Activated naive CD4-positive, alpha-beta T cell treated with anti-CD3 and anti-CD28 coated beads, Interleukin-2, amount 50 U/mL, for 72 hours (primary cell): Measurements from ENCODE around the gene ANKS6. TPM values are rescaled to one million over a fixed set of nuclear protein-coding genes. Genes with fewer than 3 reads are reported as not detected.
A peak's percentile ranks its signal among the peaks of the same experiment; 100 is the strongest.

ENCODE experiments used
- ATAC-seq, 2 donors: fragments of 150-1000 bp; cut with Tn5 transposase; 2 replicates each; pipeline ENCODE4 v1.10.0; 2021; ENCODE audit warnings: mild to moderate bottlenecking in 2 of 2, moderate library complexity in 2 of 2
- DNase-seq, 2 donors: peaks; one replicate each; pipeline ENCODE4 v3.0.0; 2021 to 2022; ENCODE audit warnings: low spot score in 2 of 2
- H3K27ac Mint-ChIP-seq, 2 donors: one replicate each; pipeline ENCODE4 v1.8.0; 2022; ENCODE audit warnings: mild to moderate bottlenecking in 2 of 2, mixed read lengths in 2 of 2
- H3K36me3 Mint-ChIP-seq, 2 donors: one replicate each; pipeline ENCODE4 v1.8.0; 2022; ENCODE audit warnings: mixed read lengths in 2 of 2
- H3K9me3 Mint-ChIP-seq, 2 donors: one replicate each; pipeline ENCODE4 v1.8.0; 2022; ENCODE audit warnings: mixed read lengths in 2 of 2
- total RNA-seq, 2 donors: library from RNA; stranded (reverse); gene quantifications; one replicate each; pipeline ENCODE4 v1.2.3, GENCODE V29; 2022

Gene ANKS6
- total RNA-seq, 2 donors from 2014 or later = 9.8 to 18.6 TPM

DNA sequence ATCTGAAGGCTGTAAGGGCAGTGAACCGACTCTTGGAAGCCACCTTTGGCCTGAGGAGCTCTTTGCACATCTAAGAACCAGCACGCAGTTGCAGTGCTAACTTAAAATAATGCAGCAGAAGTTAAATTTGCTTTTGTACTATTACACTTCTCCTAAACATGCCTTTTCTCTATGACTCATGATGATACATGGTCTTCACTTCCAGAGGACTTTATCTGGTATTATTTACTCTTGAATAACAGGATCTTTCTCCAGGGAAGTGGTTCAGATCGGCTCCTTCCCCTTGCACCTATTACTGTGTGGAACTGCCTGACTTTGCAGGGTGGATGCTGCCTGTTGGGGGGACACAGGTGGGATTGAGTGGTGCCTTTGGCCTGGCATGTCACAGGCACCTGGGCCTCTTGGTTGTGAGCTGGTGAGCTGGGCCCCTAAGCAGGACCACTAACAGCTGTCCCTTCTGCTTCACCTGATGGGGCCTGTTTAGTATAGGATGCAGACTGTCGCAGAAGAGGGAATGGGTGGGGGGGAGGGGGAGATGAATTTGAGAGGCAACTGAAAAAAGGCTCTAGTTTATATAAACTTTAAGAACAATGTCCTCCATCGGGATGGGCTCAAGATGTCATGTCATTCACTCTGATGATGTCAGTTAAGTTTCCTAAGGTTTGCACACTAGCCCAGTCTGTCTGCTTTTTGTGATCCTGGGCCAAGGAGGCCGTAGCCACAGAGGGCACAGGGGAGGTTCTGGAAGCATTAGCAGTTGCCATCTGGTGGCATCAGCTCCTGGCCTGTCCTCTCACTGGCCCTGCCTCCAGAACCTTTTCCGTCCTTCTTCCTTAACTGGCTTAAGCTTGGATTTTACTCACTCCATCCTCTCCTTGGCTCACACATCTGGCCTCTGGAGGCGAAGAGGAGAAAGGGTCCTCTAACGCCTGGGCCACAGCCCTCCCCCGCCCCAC lies 53.8 kb downstream of the ANKS6 start:
- H3K9me3 Mint-ChIP-seq = peaks cover 8 to 9% of the 10 kb centered on the region in 2 donors
- no peak for ATAC-seq

DNA sequence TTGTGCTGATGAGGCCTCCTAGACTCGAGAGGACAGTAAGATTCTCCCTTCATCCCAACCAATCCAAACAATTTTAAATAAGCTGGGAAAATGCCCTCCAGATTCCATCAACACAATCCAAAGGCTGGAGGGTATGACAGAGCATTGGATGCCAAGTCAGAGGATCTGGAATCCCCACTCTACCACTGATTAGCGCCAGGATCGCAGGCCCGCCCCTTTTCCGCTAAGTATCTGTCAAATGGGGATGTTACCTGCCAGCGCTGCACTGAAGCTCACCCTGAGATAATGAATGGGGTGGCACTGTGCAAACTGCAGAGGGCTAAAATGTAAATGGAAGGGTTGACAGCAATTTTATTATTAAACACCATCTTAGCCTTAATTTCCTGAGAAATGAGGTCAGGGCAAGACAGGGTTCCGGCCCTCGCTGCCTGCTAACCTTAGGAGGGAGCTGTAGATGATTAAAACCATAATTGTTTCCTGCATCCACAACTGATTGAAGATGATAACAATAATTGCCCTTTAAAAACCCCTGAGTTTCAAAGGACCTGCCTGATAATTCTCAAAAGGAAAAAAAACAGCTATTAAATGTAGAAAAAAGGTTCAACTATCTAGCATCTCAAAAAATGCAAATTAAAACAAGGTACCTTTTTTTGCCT lies 56.0 kb downstream of the ANKS6 start:
- no peak overlapping the region for H3K27ac Mint-ChIP-seq
- ATAC-seq (no peak), DNase-seq (no peak)
- H3K36me3 Mint-ChIP-seq = peaks cover 22 to 33% of the 10 kb centered on the region in 2 donors
- peaks cover 8 to 9% of the 10 kb centered on the region in 2 donors for H3K9me3 Mint-ChIP-seq

More for the DNA sequence above, 53.8 kb downstream of the ANKS6 start:
- H3K27ac Mint-ChIP-seq = no peak overlapping the region
- no peak for DNase-seq
- H3K36me3 Mint-ChIP-seq = peaks cover 19 to 26% of the 10 kb centered on the region in 2 donors

- DNase-seq = no peak
- no peak overlapping the region for H3K27ac Mint-ChIP-seq
- ATAC-seq = no peak
- peaks cover 22 to 23% of the 10 kb centered on the region in 2 donors for H3K36me3 Mint-ChIP-seq
- peaks cover 8 to 9% of the 10 kb centered on the region in 2 donors for H3K9me3 Mint-ChIP-seq
Observed at GRCh38 chr9:98738741-98739140, 57.6 kb downstream of the ANKS6 start.

DNA sequence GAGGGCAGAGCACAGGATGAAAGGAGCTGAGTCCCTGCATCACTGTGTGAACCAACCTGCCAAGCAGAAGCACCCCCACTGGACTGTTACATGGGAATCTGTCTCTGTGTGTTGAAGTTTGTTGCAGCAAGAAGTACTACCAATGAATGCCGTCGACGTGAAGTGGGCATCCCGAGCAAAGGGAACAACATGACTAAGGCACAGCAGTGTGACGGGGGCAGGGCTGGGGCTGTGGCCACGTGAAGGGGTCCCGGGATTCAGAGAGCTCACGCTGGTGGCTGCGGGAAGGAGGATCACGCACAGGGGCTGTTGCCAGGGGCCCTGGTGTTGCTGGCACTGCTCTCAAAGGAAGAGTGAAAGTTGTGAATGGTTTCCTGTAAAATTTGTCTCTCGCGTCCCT lies 60.1 kb downstream of the ANKS6 start:
- no peak for ATAC-seq
- DNase-seq = no peak
- Mint-ChIP-seq H3K36me3 (peaks cover 22 to 23% of the 10 kb centered on the region in 2 donors), H3K27ac (peak overlapping the region in 1 of 2 donors; percentile 26), H3K9me3 (peaks cover 8 to 9% of the 10 kb centered on the region in 2 donors)

DNA sequence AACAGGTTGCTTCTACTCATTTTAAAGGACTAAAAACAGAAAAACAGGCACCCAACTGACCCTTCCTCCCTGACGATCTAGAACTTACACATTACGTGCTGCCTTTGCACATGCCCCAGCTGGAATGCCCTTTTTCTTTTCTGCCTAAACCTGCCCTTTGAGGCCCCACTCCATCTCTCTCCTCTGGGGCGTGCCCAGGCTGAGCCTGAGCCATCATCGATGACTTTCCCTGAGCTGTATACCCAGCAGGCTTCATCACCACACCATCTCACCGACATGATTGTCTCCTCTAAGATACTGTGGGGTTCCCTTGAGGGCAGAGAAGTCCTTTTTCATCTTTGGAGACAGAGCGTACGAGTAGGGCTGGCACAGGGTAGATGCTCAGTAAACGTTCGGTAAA lies 63.6 kb downstream of the ANKS6 start:
- no peak for DNase-seq
- Mint-ChIP-seq H3K9me3 (no peaks in the 10 kb centered on the region), H3K36me3 (peaks cover 5 to 7% of the 10 kb centered on the region in 2 donors), H3K27ac (no peak overlapping the region)
- ATAC-seq = no peak

GRCh38 chr9:98732091-98732490 lies 64.3 kb downstream of the ANKS6 start:
- H3K27ac Mint-ChIP-seq = no peak overlapping the region
- no peaks in the 10 kb centered on the region for H3K9me3 Mint-ChIP-seq
- no peak for DNase-seq
- peaks cover 0 to 7% of the 10 kb centered on the region in 2 donors for H3K36me3 Mint-ChIP-seq
- ATAC-seq = no peak

GRCh38 chr9:98730871-98731270 lies 65.5 kb downstream of the ANKS6 start:
- no peak overlapping the region for H3K27ac Mint-ChIP-seq
- peaks cover 0 to 3% of the 10 kb centered on the region in 2 donors for H3K36me3 Mint-ChIP-seq
- no peaks in the 10 kb centered on the region for H3K9me3 Mint-ChIP-seq
- ATAC-seq = no peak
- no peak for DNase-seq

DNA sequence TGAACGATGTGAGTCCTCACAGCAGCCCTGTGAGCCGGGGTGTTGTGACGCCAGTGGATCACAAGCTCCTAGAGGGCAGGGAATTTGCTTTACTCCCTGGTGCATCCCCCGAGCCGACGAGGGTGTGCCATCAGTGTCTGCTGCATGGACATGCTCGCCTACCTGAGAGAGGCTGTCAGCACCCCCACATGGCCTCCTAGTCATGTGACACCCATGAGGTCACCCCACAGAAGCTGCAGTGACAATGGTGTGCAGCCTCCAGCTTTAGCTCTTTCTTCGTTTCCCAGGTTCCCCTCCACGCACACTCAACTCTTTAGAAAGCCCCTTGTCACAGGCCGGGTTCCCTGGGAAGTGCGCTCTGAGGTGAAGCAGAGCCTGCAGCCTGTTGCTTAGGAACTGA lies 67.9 kb downstream of the ANKS6 start:
- Mint-ChIP-seq H3K36me3 (peaks cover 0 to 5% of the 10 kb centered on the region in 2 donors), H3K9me3 (peaks cover 0 to 4% of the 10 kb centered on the region in 2 donors), H3K27ac (no peak overlapping the region)
- no peak for DNase-seq
- no peak for ATAC-seq

GRCh38 chr9:98727428-98727827 lies 68.9 kb downstream of the ANKS6 start:
- Mint-ChIP-seq H3K36me3 (peaks cover 0 to 5% of the 10 kb centered on the region in 2 donors), H3K27ac (no peak overlapping the region), H3K9me3 (peaks cover 0 to 4% of the 10 kb centered on the region in 2 donors)
- DNase-seq = no peak
- no peak for ATAC-seq

GRCh38 chr9:98726735-98727134 lies 69.6 kb downstream of the ANKS6 start:
- Mint-ChIP-seq H3K36me3 (peaks cover 0 to 5% of the 10 kb centered on the region in 2 donors), H3K9me3 (peaks cover 0 to 4% of the 10 kb centered on the region in 2 donors), H3K27ac (no peak overlapping the region)
- ATAC-seq (no peak), DNase-seq (no peak)

GRCh38 chr9:98724810-98725530 lies 71.4 kb downstream of the ANKS6 start:
- peaks cover 0 to 4% of the 10 kb centered on the region in 2 donors for H3K9me3 Mint-ChIP-seq
- ATAC-seq = no peak
- peaks cover 0 to 5% of the 10 kb centered on the region in 2 donors for H3K36me3 Mint-ChIP-seq
- no peak for DNase-seq
- no peak overlapping the region for H3K27ac Mint-ChIP-seq

DNA sequence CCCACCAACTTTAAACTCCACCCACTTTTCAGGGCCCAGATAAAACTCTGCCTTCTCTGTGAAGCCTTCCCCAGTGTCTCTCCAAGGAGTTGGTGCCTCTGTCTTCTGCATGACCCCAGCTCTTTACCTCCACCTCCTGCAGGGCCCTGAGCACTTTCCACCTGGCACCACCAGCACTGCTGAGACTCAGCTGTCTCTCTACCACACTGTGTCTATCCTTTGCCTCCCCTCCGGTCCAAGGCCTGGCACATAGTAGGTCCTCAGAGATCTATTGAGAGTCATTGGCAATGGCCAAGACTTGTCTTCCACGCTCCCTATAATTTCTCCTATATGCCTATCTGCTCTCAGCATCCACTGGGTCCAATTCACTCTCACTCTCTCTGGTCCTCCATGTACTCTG lies 74.7 kb downstream of the ANKS6 start:
- H3K9me3 Mint-ChIP-seq = peaks cover 0 to 4% of the 10 kb centered on the region in 2 donors
- H3K27ac Mint-ChIP-seq = no peak overlapping the region
- DNase-seq (no peak), ATAC-seq (no peak)
- H3K36me3 Mint-ChIP-seq = peaks cover 0 to 5% of the 10 kb centered on the region in 2 donors

DNA sequence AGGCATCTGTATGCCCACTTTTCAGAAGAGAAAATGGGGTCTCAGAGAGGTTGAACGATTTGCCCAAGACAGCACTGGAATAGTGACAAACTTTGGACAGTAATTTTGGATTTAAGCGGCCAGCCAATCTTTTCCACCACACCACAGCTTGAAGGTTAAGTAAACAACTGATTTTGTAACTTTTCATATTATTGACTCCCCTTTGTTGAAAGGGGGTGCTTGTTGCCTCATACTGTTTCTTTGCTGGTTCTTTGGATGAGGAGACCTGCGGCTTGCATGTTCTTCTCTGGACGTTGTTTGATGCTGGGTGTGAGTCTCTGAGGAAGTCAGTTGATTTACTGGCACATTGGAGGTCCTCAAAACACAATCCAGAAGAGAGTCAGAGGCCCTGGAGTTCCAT lies 76.0 kb downstream of the ANKS6 start:
- Mint-ChIP-seq H3K27ac (no peak overlapping the region), H3K9me3 (peaks cover 0 to 4% of the 10 kb centered on the region in 2 donors), H3K36me3 (peaks cover 0 to 5% of the 10 kb centered on the region in 2 donors)
- DNase-seq (no peak), ATAC-seq (no peak)

DNA sequence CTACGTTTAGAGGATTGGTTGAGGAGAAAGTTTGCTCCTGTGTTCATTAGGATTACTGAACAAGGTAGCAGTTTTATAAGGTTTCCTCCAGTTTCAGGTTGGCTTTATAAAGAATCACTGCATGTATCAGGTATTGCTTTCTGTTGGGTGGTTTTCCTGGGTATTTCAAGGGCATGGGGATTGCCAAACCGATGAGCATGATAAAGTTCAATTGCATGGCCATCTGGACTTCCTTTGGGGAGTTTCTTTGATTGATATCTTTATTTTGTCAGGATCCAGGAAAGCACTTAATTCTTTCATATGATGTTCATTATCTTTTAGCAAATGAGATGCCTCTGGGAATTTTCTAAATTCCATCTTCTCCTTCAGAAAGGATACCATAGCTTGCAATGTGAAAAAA lies 77.3 kb downstream of the ANKS6 start:
- no peak for DNase-seq
- Mint-ChIP-seq H3K27ac (no peak overlapping the region), H3K36me3 (peaks cover 0 to 1% of the 10 kb centered on the region in 2 donors), H3K9me3 (peaks cover 0 to under 1% of the 10 kb centered on the region in 2 donors)
- ATAC-seq = no peak

- H3K9me3 Mint-ChIP-seq = no peaks in the 10 kb centered on the region
- DNase-seq (no peak), ATAC-seq (no peak)
- H3K27ac Mint-ChIP-seq = no peak overlapping the region
- no peaks in the 10 kb centered on the region for H3K36me3 Mint-ChIP-seq
Observed at GRCh38 chr9:98714833-98715232, 81.5 kb downstream of the ANKS6 start.

GRCh38 chr9:98712987-98713386 lies 83.4 kb downstream of the ANKS6 start:
- ATAC-seq (peak in 1 of 2 donors; percentile 82), DNase-seq (no peak)
- no peaks in the 10 kb centered on the region for H3K36me3 Mint-ChIP-seq
- no peak overlapping the region for H3K27ac Mint-ChIP-seq
- no peaks in the 10 kb centered on the region for H3K9me3 Mint-ChIP-seq
